ENCODE data around the gene MRGPRE.

MRGPRE gene

GRCh38 chr11:3182462-3182852, 49.8 kb downstream of the MRGPRE start:
- H3K4me3 ChIP-seq (ENCODE audit: low read length): no peak overlapping the region
- TF ChIP-seq CTCF (conservative IDR thresholded peaks at IDR 0.05; ENCODE audit: low read depth, low read length): no peak
- no peak for DNase-seq (ENCODE audit: low read depth)

- no peak for TF ChIP-seq CTCF (conservative IDR thresholded peaks at IDR 0.05; ENCODE audit: low read depth, low read length)
- no peak overlapping the region for H3K4me3 ChIP-seq (ENCODE audit: low read length)
- no peak for DNase-seq (ENCODE audit: low read depth)
Measured at GRCh38 chr11:3181725-3182461, 50.3 kb downstream of the MRGPRE start.

- DNase-seq (ENCODE audit: low read depth): no peak
- no peak overlapping the region for H3K4me3 ChIP-seq (ENCODE audit: low read length)
- no peak for TF ChIP-seq CTCF (conservative IDR thresholded peaks at IDR 0.05; ENCODE audit: low read depth, low read length)
Measured at GRCh38 chr11:3180869-3181268, 51.3 kb downstream of the MRGPRE start.

GRCh38 chr11:3178349-3178748, 53.9 kb downstream of the MRGPRE start:
- H3K4me3 ChIP-seq (ENCODE audit: low read length): no peak overlapping the region
- no peak for TF ChIP-seq CTCF (conservative IDR thresholded peaks at IDR 0.05; ENCODE audit: low read depth, low read length)
- DNase-seq (ENCODE audit: low read depth): no peak

GRCh38 chr11:3177931-3178330, 54.3 kb downstream of the MRGPRE start:
- DNase-seq (ENCODE audit: low read depth): no peak
- H3K4me3 ChIP-seq (ENCODE audit: low read length): no peak overlapping the region
- no peak for TF ChIP-seq CTCF (conservative IDR thresholded peaks at IDR 0.05; ENCODE audit: low read depth, low read length)
